ENCODE data around the gene ANKRD23. TPM values are rescaled to one million over a fixed set of nuclear protein-coding genes. Genes with fewer than 3 reads are reported as not detected.

ANKRD23 gene
- total and polyA plus RNA-seq, 2 of the 13 experiments (the other 11 are each of a cell fraction or from before 2014, with no cell fraction given) = 1.5 to 1.6 TPM

DNA sequence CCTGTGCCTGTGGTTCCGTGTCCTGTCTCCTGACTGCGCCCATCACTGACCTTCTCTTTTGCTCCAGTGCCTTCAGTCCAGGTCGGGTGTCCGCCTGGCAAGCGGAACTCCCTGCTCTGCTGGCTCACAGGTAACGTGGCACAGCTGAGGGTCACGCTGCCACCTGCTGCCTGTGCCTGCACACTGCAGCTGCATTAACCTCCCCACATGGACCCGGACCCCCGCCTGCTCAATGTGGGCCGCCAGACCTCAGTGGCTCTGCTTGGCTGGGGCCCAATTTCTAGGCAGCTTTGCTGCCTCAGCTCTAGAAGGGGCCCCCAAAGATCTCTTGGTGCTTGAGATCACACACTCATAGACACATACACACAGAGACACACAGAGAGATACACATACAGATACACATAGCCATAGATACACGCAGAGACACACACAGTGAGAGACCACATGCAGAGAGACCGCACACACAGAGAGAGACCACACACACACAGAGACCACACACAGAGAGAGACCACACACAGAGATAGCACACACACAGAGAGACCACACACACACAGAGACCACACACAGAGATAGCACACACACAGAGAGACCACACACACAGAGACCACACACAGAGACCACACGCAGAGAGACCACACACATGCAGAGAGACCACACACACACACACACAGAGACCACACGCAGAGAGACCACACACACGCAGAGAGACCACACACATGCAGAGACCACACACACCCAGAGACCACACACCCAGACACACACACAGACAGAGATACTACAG, 42.6 kb downstream of the ANKRD23 start (continued):
- TF ChIP-seq, protein P1, sequence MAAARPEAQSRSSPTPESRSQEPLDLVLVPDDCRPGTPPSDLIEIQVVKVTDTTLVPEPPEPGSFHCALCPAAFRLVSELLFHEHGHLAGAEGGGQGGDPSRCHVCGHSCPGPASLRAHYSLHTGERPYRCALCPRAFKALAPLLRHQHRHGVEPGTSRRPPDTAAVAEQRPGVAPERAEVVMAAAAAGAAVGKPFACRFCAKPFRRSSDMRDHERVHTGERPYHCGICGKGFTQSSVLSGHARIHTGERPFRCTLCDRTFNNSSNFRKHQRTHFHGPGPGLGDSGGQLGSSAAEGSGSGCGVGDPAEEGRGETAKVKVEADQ (CRISPR knock-in tag; IDR thresholded peaks at IDR 0.05; ENCODE audit: borderline replicate concordance) = no peak
- TF ChIP-seq ZFP82 (CRISPR knock-in tag; IDR thresholded peaks at IDR 0.05; ENCODE audit: borderline replicate concordance) = no peak
- TF ChIP-seq ZNF788 (CRISPR knock-in tag; IDR thresholded peaks at IDR 0.05; ENCODE audit: borderline replicate concordance) = peak; percentile 61; the same call in 1 of the 2 replicates
- no peak for TF ChIP-seq KLF15 (CRISPR knock-in tag; IDR thresholded peaks at IDR 0.05; ENCODE audit: borderline replicate concordance)
- TF ChIP-seq ZNF12 (CRISPR knock-in tag; IDR thresholded peaks at IDR 0.05) = no peak
- TF ChIP-seq ZSCAN9 (CRISPR knock-in tag; IDR thresholded peaks at IDR 0.05; ENCODE audit: borderline replicate concordance) = peak; percentile 66; the same call in 1 of the 2 replicates
- TF ChIP-seq, protein P2, sequence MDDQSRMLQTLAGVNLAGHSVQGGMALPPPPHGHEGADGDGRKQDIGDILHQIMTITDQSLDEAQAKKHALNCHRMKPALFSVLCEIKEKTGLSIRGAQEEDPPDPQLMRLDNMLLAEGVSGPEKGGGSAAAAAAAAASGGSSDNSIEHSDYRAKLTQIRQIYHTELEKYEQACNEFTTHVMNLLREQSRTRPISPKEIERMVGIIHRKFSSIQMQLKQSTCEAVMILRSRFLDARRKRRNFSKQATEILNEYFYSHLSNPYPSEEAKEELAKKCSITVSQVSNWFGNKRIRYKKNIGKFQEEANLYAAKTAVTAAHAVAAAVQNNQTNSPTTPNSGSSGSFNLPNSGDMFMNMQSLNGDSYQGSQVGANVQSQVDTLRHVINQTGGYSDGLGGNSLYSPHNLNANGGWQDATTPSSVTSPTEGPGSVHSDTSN (CRISPR knock-in tag; IDR thresholded peaks at IDR 0.05; ENCODE audit: borderline replicate concordance) = no peak
- TF ChIP-seq ZNF496 (CRISPR knock-in tag; IDR thresholded peaks at IDR 0.05; ENCODE audit: insufficient replicate concordance) = no peak
- TF ChIP-seq, protein P3, sequence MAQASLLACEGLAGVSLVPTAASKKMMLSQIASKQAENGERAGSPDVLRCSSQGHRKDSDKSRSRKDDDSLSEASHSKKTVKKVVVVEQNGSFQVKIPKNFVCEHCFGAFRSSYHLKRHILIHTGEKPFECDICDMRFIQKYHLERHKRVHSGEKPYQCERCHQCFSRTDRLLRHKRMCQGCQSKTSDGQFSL (CRISPR knock-in tag; IDR thresholded peaks at IDR 0.05) = no peak
- no peak for TF ChIP-seq ZNF543 (CRISPR knock-in tag; IDR thresholded peaks at IDR 0.05)
- peak; percentile 44; the same call in 1 of the 2 replicates for TF ChIP-seq ZNF501 (CRISPR knock-in tag; IDR thresholded peaks at IDR 0.05)
- TF ChIP-seq, protein P4, sequence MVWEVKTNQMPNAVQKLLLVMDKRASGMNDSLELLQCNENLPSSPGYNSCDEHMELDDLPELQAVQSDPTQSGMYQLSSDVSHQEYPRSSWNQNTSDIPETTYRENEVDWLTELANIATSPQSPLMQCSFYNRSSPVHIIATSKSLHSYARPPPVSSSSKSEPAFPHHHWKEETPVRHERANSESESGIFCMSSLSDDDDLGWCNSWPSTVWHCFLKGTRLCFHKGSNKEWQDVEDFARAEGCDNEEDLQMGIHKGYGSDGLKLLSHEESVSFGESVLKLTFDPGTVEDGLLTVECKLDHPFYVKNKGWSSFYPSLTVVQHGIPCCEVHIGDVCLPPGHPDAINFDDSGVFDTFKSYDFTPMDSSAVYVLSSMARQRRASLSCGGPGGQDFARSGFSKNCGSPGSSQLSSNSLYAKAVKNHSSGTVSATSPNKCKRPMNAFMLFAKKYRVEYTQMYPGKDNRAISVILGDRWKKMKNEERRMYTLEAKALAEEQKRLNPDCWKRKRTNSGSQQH (CRISPR knock-in tag; IDR thresholded peaks at IDR 0.05; ENCODE audit: low read depth) = no peak
- TF ChIP-seq ZSCAN12 (CRISPR knock-in tag; IDR thresholded peaks at IDR 0.05) = no peak
- TF ChIP-seq RBM22 (optimal IDR thresholded peaks at IDR 0.05; ENCODE audit: low read length) = no peak
- TF ChIP-seq ZNF451 (CRISPR knock-in tag; IDR thresholded peaks at IDR 0.05) = 0 out of 2 replicates have a peak, but pooled peaks have one; percentile 16
- TF ChIP-seq, protein P5, sequence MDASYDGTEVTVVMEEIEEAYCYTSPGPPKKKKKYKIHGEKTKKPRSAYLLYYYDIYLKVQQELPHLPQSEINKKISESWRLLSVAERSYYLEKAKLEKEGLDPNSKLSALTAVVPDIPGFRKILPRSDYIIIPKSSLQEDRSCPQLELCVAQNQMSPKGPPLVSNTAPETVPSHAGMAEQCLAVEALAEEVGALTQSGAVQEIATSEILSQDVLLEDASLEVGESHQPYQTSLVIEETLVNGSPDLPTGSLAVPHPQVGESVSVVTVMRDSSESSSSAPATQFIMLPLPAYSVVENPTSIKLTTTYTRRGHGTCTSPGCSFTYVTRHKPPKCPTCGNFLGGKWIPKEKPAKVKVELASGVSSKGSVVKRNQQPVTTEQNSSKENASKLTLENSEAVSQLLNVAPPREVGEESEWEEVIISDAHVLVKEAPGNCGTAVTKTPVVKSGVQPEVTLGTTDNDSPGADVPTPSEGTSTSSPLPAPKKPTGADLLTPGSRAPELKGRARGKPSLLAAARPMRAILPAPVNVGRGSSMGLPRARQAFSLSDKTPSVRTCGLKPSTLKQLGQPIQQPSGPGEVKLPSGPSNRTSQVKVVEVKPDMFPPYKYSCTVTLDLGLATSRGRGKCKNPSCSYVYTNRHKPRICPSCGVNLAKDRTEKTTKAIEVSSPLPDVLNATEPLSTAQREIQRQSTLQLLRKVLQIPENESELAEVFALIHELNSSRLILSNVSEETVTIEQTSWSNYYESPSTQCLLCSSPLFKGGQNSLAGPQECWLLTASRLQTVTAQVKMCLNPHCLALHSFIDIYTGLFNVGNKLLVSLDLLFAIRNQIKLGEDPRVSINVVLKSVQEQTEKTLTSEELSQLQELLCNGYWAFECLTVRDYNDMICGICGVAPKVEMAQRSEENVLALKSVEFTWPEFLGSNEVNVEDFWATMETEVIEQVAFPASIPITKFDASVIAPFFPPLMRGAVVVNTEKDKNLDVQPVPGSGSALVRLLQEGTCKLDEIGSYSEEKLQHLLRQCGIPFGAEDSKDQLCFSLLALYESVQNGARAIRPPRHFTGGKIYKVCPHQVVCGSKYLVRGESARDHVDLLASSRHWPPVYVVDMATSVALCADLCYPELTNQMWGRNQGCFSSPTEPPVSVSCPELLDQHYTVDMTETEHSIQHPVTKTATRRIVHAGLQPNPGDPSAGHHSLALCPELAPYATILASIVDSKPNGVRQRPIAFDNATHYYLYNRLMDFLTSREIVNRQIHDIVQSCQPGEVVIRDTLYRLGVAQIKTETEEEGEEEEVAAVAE (CRISPR knock-in tag; IDR thresholded peaks at IDR 0.05; ENCODE audit: borderline replicate concordance) = no peak
- TF ChIP-seq, protein P6, sequence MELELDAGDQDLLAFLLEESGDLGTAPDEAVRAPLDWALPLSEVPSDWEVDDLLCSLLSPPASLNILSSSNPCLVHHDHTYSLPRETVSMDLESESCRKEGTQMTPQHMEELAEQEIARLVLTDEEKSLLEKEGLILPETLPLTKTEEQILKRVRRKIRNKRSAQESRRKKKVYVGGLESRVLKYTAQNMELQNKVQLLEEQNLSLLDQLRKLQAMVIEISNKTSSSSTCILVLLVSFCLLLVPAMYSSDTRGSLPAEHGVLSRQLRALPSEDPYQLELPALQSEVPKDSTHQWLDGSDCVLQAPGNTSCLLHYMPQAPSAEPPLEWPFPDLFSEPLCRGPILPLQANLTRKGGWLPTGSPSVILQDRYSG (CRISPR knock-in tag; IDR thresholded peaks at IDR 0.05) = no peak
- 0 out of 2 replicates have a peak, but pooled peaks have one; percentile 24 for TF ChIP-seq KMT2A (CRISPR knock-in tag; IDR thresholded peaks at IDR 0.05)

All from HepG2 (cell line).